ENCODE data around the gene HOXB4.

The HOXB4 gene

DNA sequence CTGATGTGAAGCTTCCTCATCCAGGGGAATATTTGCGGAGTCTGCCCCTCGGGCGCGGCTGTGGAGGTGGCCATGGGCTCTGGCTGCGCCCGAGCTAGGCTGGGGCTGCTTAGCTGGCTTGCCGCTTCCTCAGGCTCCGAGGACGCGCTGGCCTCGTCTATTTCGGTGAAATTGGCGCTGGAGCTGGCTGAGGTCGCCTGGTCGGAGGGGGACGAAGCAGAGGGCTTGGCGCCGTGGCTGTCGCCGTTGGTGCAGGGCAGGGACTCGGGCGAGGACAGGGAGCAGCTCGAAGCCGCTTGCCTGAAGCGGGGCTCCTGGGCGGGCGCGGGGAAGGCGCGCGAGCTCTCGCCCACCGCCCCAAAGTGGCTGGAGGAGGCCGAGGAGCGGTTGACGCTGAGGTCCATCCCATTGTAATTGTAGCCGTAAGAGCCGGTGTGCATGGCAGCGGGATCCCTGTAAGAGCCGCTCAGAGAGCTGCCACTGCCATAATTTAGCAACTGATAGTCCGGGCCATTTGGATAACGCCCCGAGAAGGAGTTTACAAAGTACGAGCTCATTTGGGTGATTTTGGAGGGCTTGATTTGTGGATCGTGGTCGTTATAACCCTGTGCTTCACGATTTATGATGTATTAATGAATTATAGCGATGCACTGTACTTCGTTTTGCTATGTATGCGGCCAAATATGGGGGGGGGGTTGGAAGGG lies 15.1 kb upstream of the HOXB4 start, which contains the start of gene HOXB5:
Gene HOXB5, minus strand, starts transcription at position 654 of the 704 bp plus-strand sequence. Its CDS starts 97 bp downstream, at position 557.
- no peak within 1 kb of the TSS for H3K9ac ChIP-seq (ENCODE audit: low read length)
- no peak within 1 kb of the TSS for H2AFZ ChIP-seq (ENCODE audit: low read depth, low read length, severe bottlenecking)
- H3K4me3 ChIP-seq (ENCODE audit: insufficient read depth, low read length, poor library complexity, severe bottlenecking) = no peak within 1 kb of the TSS

DNA sequence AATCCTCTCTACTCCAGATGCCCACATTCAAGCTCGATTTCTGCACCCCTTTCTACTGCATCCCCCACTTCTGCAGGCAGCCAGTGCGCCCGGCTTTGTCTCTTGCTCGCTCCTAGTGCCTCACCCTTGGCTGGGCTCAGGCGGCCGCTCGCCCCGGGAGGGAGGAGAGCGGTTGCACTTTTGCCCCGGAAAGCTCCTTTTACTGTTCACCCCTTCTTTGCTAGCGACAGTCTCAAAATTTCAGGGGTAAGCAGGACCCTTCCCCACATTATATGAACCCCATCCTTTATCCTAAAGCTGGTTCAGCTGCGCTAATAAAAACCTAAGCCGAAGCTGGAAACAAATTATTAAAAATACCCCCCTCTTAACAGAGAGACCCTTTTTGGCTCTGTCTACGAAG lies 14.4 kb upstream of the HOXB4 start:
- Histone ChIP-seq H3K4me2 (ENCODE audit: low read depth, low read length, poor library complexity, severe bottlenecking) (no peak overlapping the region), H3F3A (ENCODE audit: insufficient read depth) (no peaks in the 10 kb centered on the region), H3K9ac (ENCODE audit: low read length) (no peak overlapping the region), H3K27me3 (ENCODE audit: low read length) (no peaks in the 10 kb centered on the region), H3K27ac (ENCODE audit: low read depth, low read length) (no peak overlapping the region), H3K9me2 (replicated peaks; ENCODE audit: insufficient read depth, low read length) (no peaks in the 10 kb centered on the region), H3K9me3 (ENCODE audit: insufficient read depth, low read length) (no peaks in the 10 kb centered on the region), H3K4me3 (ENCODE audit: insufficient read depth, low read length, poor library complexity, severe bottlenecking) (no peak overlapping the region), H3K79me2 (ENCODE audit: insufficient read depth, low read length) (no peaks in the 10 kb centered on the region), H2AFZ (ENCODE audit: low read depth, low read length, severe bottlenecking) (no peak overlapping the region), H4K20me1 (ENCODE audit: low read depth, low read length) (no peaks in the 10 kb centered on the region), H3K36me3 (ENCODE audit: low read length) (no peaks in the 10 kb centered on the region)
- no peak for TF ChIP-seq EZH2phosphoT487 (conservative IDR thresholded peaks at IDR 0.05; ENCODE audit: low read length)
- TF ChIP-seq, protein P1, sequence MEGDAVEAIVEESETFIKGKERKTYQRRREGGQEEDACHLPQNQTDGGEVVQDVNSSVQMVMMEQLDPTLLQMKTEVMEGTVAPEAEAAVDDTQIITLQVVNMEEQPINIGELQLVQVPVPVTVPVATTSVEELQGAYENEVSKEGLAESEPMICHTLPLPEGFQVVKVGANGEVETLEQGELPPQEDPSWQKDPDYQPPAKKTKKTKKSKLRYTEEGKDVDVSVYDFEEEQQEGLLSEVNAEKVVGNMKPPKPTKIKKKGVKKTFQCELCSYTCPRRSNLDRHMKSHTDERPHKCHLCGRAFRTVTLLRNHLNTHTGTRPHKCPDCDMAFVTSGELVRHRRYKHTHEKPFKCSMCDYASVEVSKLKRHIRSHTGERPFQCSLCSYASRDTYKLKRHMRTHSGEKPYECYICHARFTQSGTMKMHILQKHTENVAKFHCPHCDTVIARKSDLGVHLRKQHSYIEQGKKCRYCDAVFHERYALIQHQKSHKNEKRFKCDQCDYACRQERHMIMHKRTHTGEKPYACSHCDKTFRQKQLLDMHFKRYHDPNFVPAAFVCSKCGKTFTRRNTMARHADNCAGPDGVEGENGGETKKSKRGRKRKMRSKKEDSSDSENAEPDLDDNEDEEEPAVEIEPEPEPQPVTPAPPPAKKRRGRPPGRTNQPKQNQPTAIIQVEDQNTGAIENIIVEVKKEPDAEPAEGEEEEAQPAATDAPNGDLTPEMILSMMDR (IDR thresholded peaks at IDR 0.05; ENCODE audit: insufficient read depth, low read length, poor library complexity, severe bottlenecking) = no peak

More for the DNA sequence above, 15.1 kb upstream of the HOXB4 start, which contains the start of gene HOXB5:
- no peaks in the 10 kb centered on the region for H3K36me3 ChIP-seq (ENCODE audit: low read length)
- TF ChIP-seq, protein P1 (IDR thresholded peaks at IDR 0.05; ENCODE audit: insufficient read depth, low read length, poor library complexity, severe bottlenecking) = no peak
- no peak for TF ChIP-seq EZH2phosphoT487 (conservative IDR thresholded peaks at IDR 0.05; ENCODE audit: low read length)
- H4K20me1 ChIP-seq (ENCODE audit: low read depth, low read length) = no peaks in the 10 kb centered on the region
- H3K9me3 ChIP-seq (ENCODE audit: insufficient read depth, low read length) = no peaks in the 10 kb centered on the region
- H3K27ac ChIP-seq (ENCODE audit: low read depth, low read length) = no peak within 1 kb of the TSS
- H3K4me2 ChIP-seq (ENCODE audit: low read depth, low read length, poor library complexity, severe bottlenecking) = no peak within 1 kb of the TSS
- H3K9me2 ChIP-seq (replicated peaks; ENCODE audit: insufficient read depth, low read length) = no peaks in the 10 kb centered on the region
- no peaks in the 10 kb centered on the region for H3K27me3 ChIP-seq (ENCODE audit: low read length)
- no peaks in the 10 kb centered on the region for H3K79me2 ChIP-seq (ENCODE audit: insufficient read depth, low read length)
- no peaks in the 10 kb centered on the region for H3F3A ChIP-seq (ENCODE audit: insufficient read depth)

DNA sequence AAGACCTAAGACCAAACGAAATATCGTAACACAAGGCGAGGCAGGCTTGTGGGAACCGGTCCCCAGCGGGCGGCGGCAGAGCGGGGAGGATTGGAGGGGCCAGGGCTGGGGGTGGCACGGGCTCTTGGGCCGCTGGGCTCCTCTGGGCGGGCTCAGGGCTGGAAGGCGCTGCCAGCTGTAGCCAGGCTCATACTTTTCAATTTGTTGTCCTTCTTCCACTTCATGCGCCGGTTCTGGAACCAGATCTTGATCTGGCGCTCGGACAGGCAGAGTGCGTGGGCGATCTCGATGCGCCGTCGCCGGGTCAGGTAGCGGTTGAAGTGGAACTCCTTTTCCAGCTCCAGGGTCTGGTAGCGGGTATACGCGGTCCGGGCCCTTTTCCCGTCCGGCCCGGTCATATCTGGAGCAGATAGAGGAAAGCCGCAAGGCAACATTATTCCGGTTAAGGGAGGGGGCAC lies 13.9 kb upstream of the HOXB4 start:
- Histone ChIP-seq H3F3A (ENCODE audit: insufficient read depth) (no peaks in the 10 kb centered on the region), H4K20me1 (ENCODE audit: low read depth, low read length) (no peaks in the 10 kb centered on the region), H3K9ac (ENCODE audit: low read length) (no peak overlapping the region), H3K4me3 (ENCODE audit: insufficient read depth, low read length, poor library complexity, severe bottlenecking) (no peak overlapping the region), H3K36me3 (ENCODE audit: low read length) (no peaks in the 10 kb centered on the region), H2AFZ (ENCODE audit: low read depth, low read length, severe bottlenecking) (no peak overlapping the region), H3K27me3 (ENCODE audit: low read length) (no peaks in the 10 kb centered on the region), H3K9me2 (replicated peaks; ENCODE audit: insufficient read depth, low read length) (no peaks in the 10 kb centered on the region), H3K79me2 (ENCODE audit: insufficient read depth, low read length) (no peaks in the 10 kb centered on the region), H3K27ac (ENCODE audit: low read depth, low read length) (no peak overlapping the region), H3K9me3 (ENCODE audit: insufficient read depth, low read length) (no peaks in the 10 kb centered on the region), H3K4me2 (ENCODE audit: low read depth, low read length, poor library complexity, severe bottlenecking) (no peak overlapping the region)
- TF ChIP-seq EZH2phosphoT487 (conservative IDR thresholded peaks at IDR 0.05; ENCODE audit: low read length) = no peak
- TF ChIP-seq, protein P1 (IDR thresholded peaks at IDR 0.05; ENCODE audit: insufficient read depth, low read length, poor library complexity, severe bottlenecking) = no peak
